ENCODE data around the gene ECM2. TPM values are rescaled to one million over a fixed set of nuclear protein-coding genes. Genes with fewer than 3 reads are reported as not detected.

The ECM2 gene
- total RNA-seq, 1 experiment from 2014 or later = not detected

DNA sequence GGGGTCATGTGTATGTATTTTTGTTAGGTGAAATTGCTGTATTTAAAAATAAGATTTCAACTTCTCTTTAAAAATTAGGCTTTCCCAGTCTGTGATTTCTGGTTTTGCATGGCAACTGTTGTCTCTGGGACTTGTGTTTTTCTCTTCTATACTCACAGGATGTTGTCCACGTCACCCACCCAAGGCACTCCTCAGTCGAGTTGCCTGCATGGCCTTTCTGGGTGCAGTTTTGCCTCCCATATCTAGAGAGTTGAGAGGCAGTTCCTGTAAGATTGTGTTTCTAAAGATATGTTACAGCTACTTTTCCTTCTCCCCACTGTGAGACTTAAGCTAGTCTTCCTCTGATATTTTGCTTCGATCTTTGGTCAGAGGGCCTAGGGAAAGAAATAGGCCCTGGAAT, 51.2 kb downstream of the ECM2 start:
- no peak overlapping the region for H3K27ac ChIP-seq (ENCODE audit: low read length)
- H3K4me3 ChIP-seq (ENCODE audit: low read depth in 2 of 2, low read length in 2 of 2) = no peak overlapping the region
- H3K9me3 ChIP-seq (ENCODE audit: control insufficient read depth, insufficient read depth, low read depth, low read length) = no peaks in the 10 kb centered on the region
- POLR2A ChIA-PET = no interaction called here
- ATAC-seq (no peak), DNase-seq (ENCODE audit: low read depth, low spot score) (no peak)
- H3K36me3 ChIP-seq (ENCODE audit: control insufficient read depth, insufficient read depth, low read length) = no peaks in the 10 kb centered on the region
- in situ Hi-C loops (cut with HindIII; ENCODE audit: low pct_unique_long_range_greater_than_20kb, low sequenced_read_pairs) = no loop called here
- BruUV-seq (replicated peaks) = no TSS peak
- CTCF ChIA-PET = no interaction called here
- no peaks in the 10 kb centered on the region for H3K4me1 ChIP-seq (ENCODE audit: control insufficient read depth, insufficient read depth, low read length)
- TF ChIP-seq REST (IDR thresholded peaks at IDR 0.05; ENCODE audit: insufficient read depth in 1 of 2, low read depth in 2 of 2, low read length in 1 of 2) = no peak
- no peak for TF ChIP-seq POLR2AphosphoS5 (IDR thresholded peaks at IDR 0.05; ENCODE audit: low read depth, low read length)
- TF ChIP-seq, protein P1, sequence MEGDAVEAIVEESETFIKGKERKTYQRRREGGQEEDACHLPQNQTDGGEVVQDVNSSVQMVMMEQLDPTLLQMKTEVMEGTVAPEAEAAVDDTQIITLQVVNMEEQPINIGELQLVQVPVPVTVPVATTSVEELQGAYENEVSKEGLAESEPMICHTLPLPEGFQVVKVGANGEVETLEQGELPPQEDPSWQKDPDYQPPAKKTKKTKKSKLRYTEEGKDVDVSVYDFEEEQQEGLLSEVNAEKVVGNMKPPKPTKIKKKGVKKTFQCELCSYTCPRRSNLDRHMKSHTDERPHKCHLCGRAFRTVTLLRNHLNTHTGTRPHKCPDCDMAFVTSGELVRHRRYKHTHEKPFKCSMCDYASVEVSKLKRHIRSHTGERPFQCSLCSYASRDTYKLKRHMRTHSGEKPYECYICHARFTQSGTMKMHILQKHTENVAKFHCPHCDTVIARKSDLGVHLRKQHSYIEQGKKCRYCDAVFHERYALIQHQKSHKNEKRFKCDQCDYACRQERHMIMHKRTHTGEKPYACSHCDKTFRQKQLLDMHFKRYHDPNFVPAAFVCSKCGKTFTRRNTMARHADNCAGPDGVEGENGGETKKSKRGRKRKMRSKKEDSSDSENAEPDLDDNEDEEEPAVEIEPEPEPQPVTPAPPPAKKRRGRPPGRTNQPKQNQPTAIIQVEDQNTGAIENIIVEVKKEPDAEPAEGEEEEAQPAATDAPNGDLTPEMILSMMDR (IDR thresholded peaks at IDR 0.05) = no peak
- TF ChIP-seq SIN3A (IDR thresholded peaks at IDR 0.05; ENCODE audit: borderline replicate concordance, insufficient read depth, low read depth, low read length) = no peak
- TF ChIP-seq TCF7L2 (IDR thresholded peaks at IDR 0.05; ENCODE audit: low read depth, low read length) = no peak
- no peaks in the 10 kb centered on the region for H3K27me3 ChIP-seq (ENCODE audit: control insufficient read depth, insufficient read depth, low read length)
- intact Hi-C loops (cut with micrococcal nuclease; ENCODE audit: unreplicated experiment) = no loop called here

- H3K27me3 ChIP-seq (ENCODE audit: control insufficient read depth, insufficient read depth, low read length) = no peaks in the 10 kb centered on the region
- H3K27ac ChIP-seq (ENCODE audit: low read length) = no peak overlapping the region
- no peak overlapping the region for H3K4me3 ChIP-seq (ENCODE audit: low read depth in 2 of 2, low read length in 2 of 2)
- DNase-seq (ENCODE audit: low read depth, low spot score) (no peak), ATAC-seq (no peak)
- TF ChIP-seq TCF7L2 (IDR thresholded peaks at IDR 0.05; ENCODE audit: low read depth, low read length) = no peak
- no peak for TF ChIP-seq REST (IDR thresholded peaks at IDR 0.05; ENCODE audit: insufficient read depth in 1 of 2, low read depth in 2 of 2, low read length in 1 of 2)
- TF ChIP-seq, protein P1 (IDR thresholded peaks at IDR 0.05) = no peak
- TF ChIP-seq SIN3A (IDR thresholded peaks at IDR 0.05; ENCODE audit: borderline replicate concordance, insufficient read depth, low read depth, low read length) = no peak
- no peak for TF ChIP-seq POLR2AphosphoS5 (IDR thresholded peaks at IDR 0.05; ENCODE audit: low read depth, low read length)
- in situ Hi-C loops (cut with HindIII; ENCODE audit: low pct_unique_long_range_greater_than_20kb, low sequenced_read_pairs) (no loop called here), intact Hi-C loops (cut with micrococcal nuclease; ENCODE audit: unreplicated experiment) (no loop called here)
- CTCF ChIA-PET = no interaction called here
- no peaks in the 10 kb centered on the region for H3K4me1 ChIP-seq (ENCODE audit: control insufficient read depth, insufficient read depth, low read length)
- POLR2A ChIA-PET = no interaction called here
- no peaks in the 10 kb centered on the region for H3K36me3 ChIP-seq (ENCODE audit: control insufficient read depth, insufficient read depth, low read length)
- no TSS peak for BruUV-seq (replicated peaks)
- no peaks in the 10 kb centered on the region for H3K9me3 ChIP-seq (ENCODE audit: control insufficient read depth, insufficient read depth, low read depth, low read length)
These were observed 51.9 kb downstream of the ECM2 start for GRCh38 chr9:92483627-92484545.
